CD4-positive, alpha-beta T cell treated with Interleukin-2 at 100 ng/mL for 4 hours (primary cell): ENCODE results near the gene CD151.

Experiments used
- DNase-seq: peaks from one replicate; pipeline ENCODE4 v3.0.0-alpha.2; 2020; ENCODE audit warnings: low spot score

Gene CD151

GRCh38 chr11:843086-843734 lies 10.5 kb downstream of the CD151 start:
- DNase-seq, result no peak

- no peak for DNase-seq
Measured at GRCh38 chr11:843818-844692, 11.3 kb downstream of the CD151 start.

GRCh38 chr11:844693-845644 lies 12.2 kb downstream of the CD151 start:
- peak; percentile 20 for DNase-seq

- no peak for DNase-seq
Measured at GRCh38 chr11:845872-846495, 13.2 kb downstream of the CD151 start.

GRCh38 chr11:846496-847098 lies 13.8 kb downstream of the CD151 start:
- no peak for DNase-seq

GRCh38 chr11:847876-848275 lies 15.1 kb downstream of the CD151 start:
- DNase-seq, result no peak

- DNase-seq, result peak; percentile 67
Measured at GRCh38 chr11:848380-848931, 15.7 kb downstream of the CD151 start.

GRCh38 chr11:849104-849824 lies 16.5 kb downstream of the CD151 start:
- DNase-seq, result peak; percentile 22

- no peak for DNase-seq
Measured at GRCh38 chr11:849951-850774, 17.4 kb downstream of the CD151 start.

GRCh38 chr11:850775-851763 lies 18.3 kb downstream of the CD151 start:
- DNase-seq, result no peak

- no peak for DNase-seq
Measured at GRCh38 chr11:852762-853161, 20.0 kb downstream of the CD151 start.

- no peak for DNase-seq
Measured at GRCh38 chr11:853682-854448, 21.1 kb downstream of the CD151 start.

GRCh38 chr11:854601-855329 lies 22.0 kb downstream of the CD151 start:
- no peak for DNase-seq

- no peak for DNase-seq
Measured at GRCh38 chr11:855330-855674, 22.6 kb downstream of the CD151 start.

- DNase-seq, result no peak
Measured at GRCh38 chr11:855796-856195, 23.0 kb downstream of the CD151 start.

- DNase-seq, result no peak
Measured at GRCh38 chr11:856397-856796, 23.6 kb downstream of the CD151 start.
